ENCODE measurements around the gene ESYT2. TPM values are rescaled to one million over a fixed set of nuclear protein-coding genes. Genes with fewer than 3 reads are reported as not detected.

Gene ESYT2
- total and polyA plus RNA-seq, 4 donors, result 4.9 to 31.7 (median 17.2) TPM

DNA sequence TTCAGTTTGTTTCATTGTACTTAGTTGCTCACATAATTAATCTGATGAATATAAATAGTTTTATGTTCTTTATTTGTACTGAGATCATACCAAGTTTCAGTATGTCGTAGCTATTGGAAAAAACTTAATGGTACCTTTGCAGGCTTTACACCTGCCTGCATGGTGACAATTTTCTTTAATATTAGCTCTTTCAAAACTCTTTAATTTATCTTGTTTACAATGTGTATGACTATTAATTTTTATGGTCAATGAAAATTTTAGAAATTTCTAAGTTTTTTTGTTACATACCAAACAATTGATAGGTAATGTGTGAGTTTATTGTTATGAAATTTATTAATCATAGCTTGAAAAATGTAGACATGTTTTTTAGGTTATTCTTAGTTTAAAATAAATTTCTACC lies 31.1 kb upstream of the ESYT2 start (continued):
- TF ChIP-seq, protein P1, sequence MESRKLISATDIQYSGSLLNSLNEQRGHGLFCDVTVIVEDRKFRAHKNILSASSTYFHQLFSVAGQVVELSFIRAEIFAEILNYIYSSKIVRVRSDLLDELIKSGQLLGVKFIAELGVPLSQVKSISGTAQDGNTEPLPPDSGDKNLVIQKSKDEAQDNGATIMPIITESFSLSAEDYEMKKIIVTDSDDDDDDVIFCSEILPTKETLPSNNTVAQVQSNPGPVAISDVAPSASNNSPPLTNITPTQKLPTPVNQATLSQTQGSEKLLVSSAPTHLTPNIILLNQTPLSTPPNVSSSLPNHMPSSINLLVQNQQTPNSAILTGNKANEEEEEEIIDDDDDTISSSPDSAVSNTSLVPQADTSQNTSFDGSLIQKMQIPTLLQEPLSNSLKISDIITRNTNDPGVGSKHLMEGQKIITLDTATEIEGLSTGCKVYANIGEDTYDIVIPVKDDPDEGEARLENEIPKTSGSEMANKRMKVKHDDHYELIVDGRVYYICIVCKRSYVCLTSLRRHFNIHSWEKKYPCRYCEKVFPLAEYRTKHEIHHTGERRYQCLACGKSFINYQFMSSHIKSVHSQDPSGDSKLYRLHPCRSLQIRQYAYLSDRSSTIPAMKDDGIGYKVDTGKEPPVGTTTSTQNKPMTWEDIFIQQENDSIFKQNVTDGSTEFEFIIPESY (IDR thresholded peaks at IDR 0.05), result no peak

GRCh38 chr7:158858592-158859503 lies 29.5 kb upstream of the ESYT2 start:
- TF ChIP-seq, protein P2, sequence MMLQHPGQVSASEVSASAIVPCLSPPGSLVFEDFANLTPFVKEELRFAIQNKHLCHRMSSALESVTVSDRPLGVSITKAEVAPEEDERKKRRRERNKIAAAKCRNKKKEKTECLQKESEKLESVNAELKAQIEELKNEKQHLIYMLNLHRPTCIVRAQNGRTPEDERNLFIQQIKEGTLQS (IDR thresholded peaks at IDR 0.05), result no peak
- TF ChIP-seq RAD21 (IDR thresholded peaks at IDR 0.05), result no peak
- TF ChIP-seq YY1 (IDR thresholded peaks at IDR 0.05), result no peak
- no peaks in the 10 kb centered on the region for H3K36me3 ChIP-seq (ENCODE audit: control insufficient read depth in 4 of 4, insufficient read depth in 3 of 4, low read depth in 1 of 4, low read length in 3 of 4)
- peaks cover 0 to 12% (median 8%) of the 10 kb centered on the region in 4 donors for H3K4me1 ChIP-seq (ENCODE audit: control insufficient read depth in 4 of 4, insufficient read depth in 4 of 4, low read length in 3 of 4)
- H3K9me3 ChIP-seq (ENCODE audit: control insufficient read depth in 4 of 4, low read length in 3 of 4), result no peaks in the 10 kb centered on the region
- no peaks in the 10 kb centered on the region for H3K27me3 ChIP-seq (ENCODE audit: control insufficient read depth in 4 of 4, insufficient read depth in 4 of 4, low read length in 3 of 4)
- no peak overlapping the region for H3K9ac ChIP-seq (ENCODE audit: low read depth in 1 of 2, low read length in 2 of 2)
- no peak for DNase-seq (ENCODE audit: low spot score)
- WGBS, result 87% methylated on average over 5 of the region's 5 CpGs
- H3K4me3 ChIP-seq (ENCODE audit: low read depth in 1 of 3, low read length in 3 of 3), result no peak overlapping the region
- peak overlapping the region in 1 of 2 donors; percentile 20 for H3K27ac ChIP-seq (ENCODE audit: low read depth in 1 of 2, low read length in 2 of 2)

DNA sequence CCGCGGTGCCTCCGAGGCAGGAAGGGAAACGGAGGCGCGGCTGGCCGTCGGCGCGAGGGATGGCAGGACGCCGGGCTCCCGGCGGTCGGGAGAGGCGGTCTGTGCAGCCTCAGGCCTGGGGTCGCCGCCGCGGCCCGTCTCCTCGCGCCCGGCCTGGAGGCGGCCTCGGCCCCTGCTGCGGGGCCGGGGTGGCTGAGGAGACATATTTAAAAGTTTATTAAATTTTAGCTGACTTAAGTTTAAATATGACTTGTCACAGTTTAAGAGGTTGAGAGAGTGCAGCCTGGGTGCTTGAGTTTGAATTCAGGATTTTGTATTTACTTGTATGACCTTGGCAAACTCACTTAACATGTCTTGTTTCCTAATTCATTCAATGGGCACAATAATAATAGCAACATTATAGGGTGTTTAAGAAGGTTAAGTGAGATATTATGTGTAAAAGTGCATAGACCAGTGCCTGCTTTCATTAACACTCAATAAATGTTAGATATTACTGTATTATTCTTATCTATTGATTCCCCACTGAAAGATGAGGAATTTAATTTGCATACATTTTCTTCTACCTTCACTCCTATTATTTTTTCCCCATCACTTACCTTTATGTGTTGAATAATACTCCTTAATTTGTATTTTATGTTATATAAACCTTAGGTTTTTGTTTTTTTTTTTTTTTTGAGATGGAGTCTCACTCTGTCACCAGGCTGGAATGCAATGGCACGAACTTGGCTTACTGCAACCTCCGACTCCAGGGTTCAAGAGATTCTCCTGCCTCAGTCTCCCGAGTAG lies 27.8 kb upstream of the ESYT2 start:
- H3K27ac ChIP-seq (ENCODE audit: low read depth in 1 of 2, low read length in 2 of 2), result peak overlapping the region; percentile 60 to 72
- no peaks in the 10 kb centered on the region for H3K27me3 ChIP-seq (ENCODE audit: control insufficient read depth in 4 of 4, insufficient read depth in 4 of 4, low read length in 3 of 4)
- peak overlapping the region; percentile 62 to 95 (median 77) for H3K4me3 ChIP-seq (ENCODE audit: low read depth in 1 of 3, low read length in 3 of 3)
- H3K9ac ChIP-seq (ENCODE audit: low read depth in 1 of 2, low read length in 2 of 2), result peak overlapping the region; percentile 27 to 86
- H3K9me3 ChIP-seq (ENCODE audit: control insufficient read depth in 4 of 4, low read length in 3 of 4), result no peaks in the 10 kb centered on the region
- DNase-seq (ENCODE audit: low spot score), result no peak
- H3K36me3 ChIP-seq (ENCODE audit: control insufficient read depth in 4 of 4, insufficient read depth in 3 of 4, low read depth in 1 of 4, low read length in 3 of 4), result no peaks in the 10 kb centered on the region
- no peak for TF ChIP-seq FOXA1 (IDR thresholded peaks at IDR 0.05)
- no peak for TF ChIP-seq RAD21 (IDR thresholded peaks at IDR 0.05)
- TF ChIP-seq TAF1 (conservative IDR thresholded peaks at IDR 0.05), result no peak
- TF ChIP-seq JUND (IDR thresholded peaks at IDR 0.05), result no peak
- TF ChIP-seq HNF4A (conservative IDR thresholded peaks at IDR 0.05), result no peak
- no peak for TF ChIP-seq YY1 (IDR thresholded peaks at IDR 0.05)
- TF ChIP-seq HNF4G (IDR thresholded peaks at IDR 0.05), result no peak
- TF ChIP-seq, protein P3, sequence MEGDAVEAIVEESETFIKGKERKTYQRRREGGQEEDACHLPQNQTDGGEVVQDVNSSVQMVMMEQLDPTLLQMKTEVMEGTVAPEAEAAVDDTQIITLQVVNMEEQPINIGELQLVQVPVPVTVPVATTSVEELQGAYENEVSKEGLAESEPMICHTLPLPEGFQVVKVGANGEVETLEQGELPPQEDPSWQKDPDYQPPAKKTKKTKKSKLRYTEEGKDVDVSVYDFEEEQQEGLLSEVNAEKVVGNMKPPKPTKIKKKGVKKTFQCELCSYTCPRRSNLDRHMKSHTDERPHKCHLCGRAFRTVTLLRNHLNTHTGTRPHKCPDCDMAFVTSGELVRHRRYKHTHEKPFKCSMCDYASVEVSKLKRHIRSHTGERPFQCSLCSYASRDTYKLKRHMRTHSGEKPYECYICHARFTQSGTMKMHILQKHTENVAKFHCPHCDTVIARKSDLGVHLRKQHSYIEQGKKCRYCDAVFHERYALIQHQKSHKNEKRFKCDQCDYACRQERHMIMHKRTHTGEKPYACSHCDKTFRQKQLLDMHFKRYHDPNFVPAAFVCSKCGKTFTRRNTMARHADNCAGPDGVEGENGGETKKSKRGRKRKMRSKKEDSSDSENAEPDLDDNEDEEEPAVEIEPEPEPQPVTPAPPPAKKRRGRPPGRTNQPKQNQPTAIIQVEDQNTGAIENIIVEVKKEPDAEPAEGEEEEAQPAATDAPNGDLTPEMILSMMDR (IDR thresholded peaks at IDR 0.05; ENCODE audit: low read depth, low read length, missing input control), result no peak
- TF ChIP-seq, protein P1 (IDR thresholded peaks at IDR 0.05), result no peak
- TF ChIP-seq FOXA2 (IDR thresholded peaks at IDR 0.05), result no peak
- H3K4me1 ChIP-seq (ENCODE audit: control insufficient read depth in 4 of 4, insufficient read depth in 4 of 4, low read length in 3 of 4), result peaks cover 0 to 10% (median 8%) of the 10 kb centered on the region in 4 donors
- 8% methylated on average over 31 of the region's 31 CpGs for WGBS
